SK-N-SH (cell line): ENCODE measurements around the gene NUP107. TPM values are rescaled to one million over a fixed set of nuclear protein-coding genes. Genes with fewer than 3 reads are reported as not detected.

ENCODE experiments used
- CTCF ChIA-PET: fragments of 300-600, 350-600 bp; formaldehyde crosslinking; extraction: SDS; loops from one replicate; lab custom pipeline; 2021; lab: Yijun Ruan, JAX
- POLR2A ChIA-PET: fragments of 350-600 bp; sonication (Branson Sonifier 250); formaldehyde crosslinking; extraction: SDS; loops from one replicate; lab custom pipeline; 2020; ENCODE audit warnings: antibody characterized with exemption, inconsistent platforms; lab: Yijun Ruan, JAX
- DNase-seq: peaks from one replicate; pipeline ENCODE4 v3.0.0; 2012
- H2AFZ ChIP-seq: fragments of 200-600 bp; sonication (generic); 2 replicates; pipeline ENCODE4 v1.8.1; 2016; ENCODE audit warnings: antibody characterized with exemption, mild to moderate bottlenecking, low read depth
- H3F3A ChIP-seq: fragments of 200-600 bp; sonication (generic); replicated peaks from 2 replicates; pipeline ENCODE3; 2016; ENCODE audit warnings: antibody characterized with exemption, mild to moderate bottlenecking; ENCODE audit not compliant: insufficient read depth
- H3K27ac ChIP-seq, 2 experiments: fragments of 200-500 bp in 1 of 2; fragments of 200-600 bp in 1 of 2; sonication (Bioruptor generic) in 1 of 2; sonication (generic), shearing (Covaris generic) in 1 of 2; 2 replicates each; pipeline versions ENCODE4 v1.5.1 to v1.6.1; 2014 to 2016; ENCODE audit warnings: low read depth in 2 of 2, inconsistent platforms in 1 of 2, low read length in 1 of 2, mild to moderate bottlenecking in 1 of 2, mixed read lengths in 1 of 2
- H3K27me3 ChIP-seq: fragments of 200-600 bp; sonication (generic), shearing (Covaris generic); 2 replicates; pipeline ENCODE4 v1.6.1; 2016; ENCODE audit warnings: mixed run types; ENCODE audit not compliant: insufficient read depth
- H3K36me3 ChIP-seq, 2 experiments: fragments of 200-500 bp in 1 of 2; fragments of 200-600 bp in 1 of 2; sonication (Bioruptor generic) in 1 of 2; sonication (generic) in 1 of 2; replicated peaks in 1 of 2; 2 replicates each; pipeline versions ENCODE3 to v1.5.1; 2014 to 2016; ENCODE audit warnings: low read length in 1 of 2, mild to moderate bottlenecking in 1 of 2; ENCODE audit not compliant: insufficient read depth in 2 of 2, control insufficient read depth in 1 of 2
- H3K4me1 ChIP-seq, 2 experiments: fragments of 200-500 bp in 1 of 2; fragments of 200-600 bp in 1 of 2; sonication (Bioruptor generic) in 1 of 2; sonication (generic), shearing (Covaris generic) in 1 of 2; 2 replicates each; pipeline versions ENCODE4 v1.5.1 to v1.6.1; 2014 to 2016; ENCODE audit warnings: low read depth in 1 of 2, low read length in 1 of 2, mixed run types in 1 of 2; ENCODE audit not compliant: insufficient read depth in 2 of 2, control insufficient read depth in 1 of 2
- H3K4me2 ChIP-seq: fragments of 200-600 bp; sonication (generic), shearing (Covaris generic); 2 replicates; pipeline ENCODE4 v1.6.1; 2017; ENCODE audit warnings: mixed run types
- H3K4me3 ChIP-seq, 2 experiments: fragments of 200-500 bp in 1 of 2; fragments of 200-600 bp in 1 of 2; sonication (Bioruptor generic) in 1 of 2; sonication (generic), shearing (Covaris generic) in 1 of 2; 2 replicates each; pipeline versions ENCODE4 v1.5.1 to v1.8.1; 2014 to 2016; ENCODE audit warnings: low read depth in 2 of 2, inconsistent platforms in 1 of 2, low read length in 1 of 2, mild to moderate bottlenecking in 1 of 2, mixed read lengths in 1 of 2, moderate library complexity in 1 of 2
- H3K79me2 ChIP-seq: fragments of 200-600 bp; sonication (generic); 2 replicates; pipeline ENCODE4 v1.8.1; 2017; ENCODE audit warnings: mild to moderate bottlenecking; ENCODE audit not compliant: insufficient read depth
- H3K9ac ChIP-seq: fragments of 200-600 bp; sonication (generic); 2 replicates; pipeline ENCODE4 v1.6.1; 2017; ENCODE audit warnings: mixed run types
- H3K9me2 ChIP-seq: fragments of 200-600 bp; sonication (generic); 2 replicates; pipeline ENCODE4 v1.6.1; 2017; ENCODE audit warnings: mixed run types
- H3K9me3 ChIP-seq: fragments of 200-600 bp; sonication (generic); 2 replicates; pipeline ENCODE4 v1.6.1; 2017; ENCODE audit warnings: mixed run types, mild to moderate bottlenecking, moderate library complexity
- H4K20me1 ChIP-seq: fragments of 200-600 bp; sonication (generic); 2 replicates; pipeline ENCODE4 v1.6.1; 2017; ENCODE audit warnings: mild to moderate bottlenecking, mixed run types; ENCODE audit not compliant: insufficient read depth
- CHD2 ChIP-seq: fragments of 150-350 bp; IDR thresholded peaks from 2 replicates; pipeline ENCODE4 v1.6.1; 2018; ENCODE audit warnings: low read length; ENCODE audit not compliant: partially characterized antibody
- EZH2phosphoT487 ChIP-seq: fragments of 200-600 bp; sonication (generic); IDR thresholded peaks from 2 replicates; pipeline ENCODE4 v1.6.1; 2017; ENCODE audit warnings: low read depth, mixed run types, mild to moderate bottlenecking, antibody characterized with exemption, moderate library complexity, borderline replicate concordance
- IRF3 ChIP-seq: fragments of 150-350 bp; IDR thresholded peaks from 2 replicates; pipeline ENCODE4 v1.6.1; 2016; ENCODE audit warnings: mild to moderate bottlenecking, low read depth, low read length
- RAD21 ChIP-seq: IDR thresholded peaks from 2 replicates; pipeline ENCODE4 v1.6.1; 2012; ENCODE audit warnings: mild to moderate bottlenecking, low read length
- RCOR1 ChIP-seq: fragments of 150-350 bp; IDR thresholded peaks from 2 replicates; pipeline ENCODE4 v1.6.1; 2017; ENCODE audit warnings: antibody characterized with exemption, low read length
- RXRA ChIP-seq: IDR thresholded peaks from 2 replicates; pipeline ENCODE4 v1.4.0; 2012; ENCODE audit warnings: low read depth, mild to moderate bottlenecking, borderline replicate concordance
- SMC3 ChIP-seq: IDR thresholded peaks from 2 replicates; pipeline ENCODE4 v1.6.1; 2012; ENCODE audit warnings: low read depth, low read length, improper control_type of control experiment
- TCF12 ChIP-seq: IDR thresholded peaks from 2 replicates; pipeline ENCODE4 v1.4.0; 2012
- YY1 ChIP-seq: IDR thresholded peaks from 2 replicates; pipeline ENCODE4 v1.4.0; 2012; ENCODE audit warnings: low read depth, mild to moderate bottlenecking
- WGBS: methylation state at CpG from one replicate; pipeline ENCODE4 v1.1.6; 2017; ENCODE audit warnings: low lambda C conversion rate; 5-methylcytosine and 5-hydroxymethylcytosine counted together
- polyA plus RNA-seq, 3 experiments: library from polyadenylated mRNA; depleted of rRNA; stranded (reverse); fragments of >200 nt; gene quantifications; 2 replicates each; pipeline ENCODE4 v1.2.3, GENCODE V29; 2012
- TF ChIP-seq, protein P1 (sequence below): IDR thresholded peaks from 2 replicates; pipeline ENCODE4 v1.6.1; 2012; ENCODE audit warnings: mild to moderate bottlenecking, low read depth, low read length, moderate library complexity

Gene NUP107
- polyA plus RNA-seq, 1 of the 3 experiments (the other 2 are of a cell fraction), result 30.9 TPM

DNA sequence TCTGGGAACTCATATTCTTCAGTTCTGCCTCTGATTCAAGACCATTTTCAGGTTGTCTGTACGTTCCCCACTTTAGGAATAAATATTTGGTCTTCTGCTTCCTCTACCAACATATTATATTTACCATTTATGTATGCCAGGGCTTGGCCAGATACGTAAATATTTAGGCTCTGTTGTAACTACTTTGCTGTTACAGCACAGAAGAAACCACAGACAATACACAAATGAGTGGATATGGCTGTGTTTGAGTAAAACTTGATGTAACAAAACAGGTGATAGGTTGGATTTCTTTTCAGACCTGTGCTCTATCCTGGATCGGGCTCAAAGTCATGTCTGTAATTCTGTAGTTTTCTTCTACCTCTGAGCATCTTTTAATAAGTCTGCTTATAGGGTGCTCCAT, 38.6 kb upstream of the NUP107 start:
- CTCF ChIA-PET, result no interaction called here
- no peak overlapping the region for H3K9ac ChIP-seq
- no peak overlapping the region for H2AFZ ChIP-seq
- WGBS, result 98% methylated on average over 3 of the region's 3 CpGs
- H3K9me2 ChIP-seq, result no peaks in the 10 kb centered on the region
- POLR2A ChIA-PET, result no interaction called here
- H3K9me3 ChIP-seq, result no peaks in the 10 kb centered on the region
- H3K27ac ChIP-seq, result no peak overlapping the region
- H3K4me3 ChIP-seq, result no peak overlapping the region
- H4K20me1 ChIP-seq, result peaks cover 69% of the 10 kb centered on the region
- peaks cover 28% of the 10 kb centered on the region for H3F3A ChIP-seq
- TF ChIP-seq SMC3 (no peak), RCOR1 (no peak), EZH2phosphoT487 (no peak), IRF3 (no peak), CHD2 (no peak), YY1 (no peak), TCF12 (no peak)
- TF ChIP-seq, protein P1, sequence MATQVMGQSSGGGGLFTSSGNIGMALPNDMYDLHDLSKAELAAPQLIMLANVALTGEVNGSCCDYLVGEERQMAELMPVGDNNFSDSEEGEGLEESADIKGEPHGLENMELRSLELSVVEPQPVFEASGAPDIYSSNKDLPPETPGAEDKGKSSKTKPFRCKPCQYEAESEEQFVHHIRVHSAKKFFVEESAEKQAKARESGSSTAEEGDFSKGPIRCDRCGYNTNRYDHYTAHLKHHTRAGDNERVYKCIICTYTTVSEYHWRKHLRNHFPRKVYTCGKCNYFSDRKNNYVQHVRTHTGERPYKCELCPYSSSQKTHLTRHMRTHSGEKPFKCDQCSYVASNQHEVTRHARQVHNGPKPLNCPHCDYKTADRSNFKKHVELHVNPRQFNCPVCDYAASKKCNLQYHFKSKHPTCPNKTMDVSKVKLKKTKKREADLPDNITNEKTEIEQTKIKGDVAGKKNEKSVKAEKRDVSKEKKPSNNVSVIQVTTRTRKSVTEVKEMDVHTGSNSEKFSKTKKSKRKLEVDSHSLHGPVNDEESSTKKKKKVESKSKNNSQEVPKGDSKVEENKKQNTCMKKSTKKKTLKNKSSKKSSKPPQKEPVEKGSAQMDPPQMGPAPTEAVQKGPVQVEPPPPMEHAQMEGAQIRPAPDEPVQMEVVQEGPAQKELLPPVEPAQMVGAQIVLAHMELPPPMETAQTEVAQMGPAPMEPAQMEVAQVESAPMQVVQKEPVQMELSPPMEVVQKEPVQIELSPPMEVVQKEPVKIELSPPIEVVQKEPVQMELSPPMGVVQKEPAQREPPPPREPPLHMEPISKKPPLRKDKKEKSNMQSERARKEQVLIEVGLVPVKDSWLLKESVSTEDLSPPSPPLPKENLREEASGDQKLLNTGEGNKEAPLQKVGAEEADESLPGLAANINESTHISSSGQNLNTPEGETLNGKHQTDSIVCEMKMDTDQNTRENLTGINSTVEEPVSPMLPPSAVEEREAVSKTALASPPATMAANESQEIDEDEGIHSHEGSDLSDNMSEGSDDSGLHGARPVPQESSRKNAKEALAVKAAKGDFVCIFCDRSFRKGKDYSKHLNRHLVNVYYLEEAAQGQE, result no peak
- TF ChIP-seq, all 33 proteins: peak for 0
- no peaks in the 10 kb centered on the region for H3K4me1 ChIP-seq
- DNase-seq, result no peak
- H3K4me2 ChIP-seq, result no peak overlapping the region
- H3K27me3 ChIP-seq, result no peaks in the 10 kb centered on the region
- H3K79me2 ChIP-seq, result peaks cover 97% of the 10 kb centered on the region
- peaks cover 34 to 64% of the 10 kb centered on the region in 2 experiments for H3K36me3 ChIP-seq

DNA sequence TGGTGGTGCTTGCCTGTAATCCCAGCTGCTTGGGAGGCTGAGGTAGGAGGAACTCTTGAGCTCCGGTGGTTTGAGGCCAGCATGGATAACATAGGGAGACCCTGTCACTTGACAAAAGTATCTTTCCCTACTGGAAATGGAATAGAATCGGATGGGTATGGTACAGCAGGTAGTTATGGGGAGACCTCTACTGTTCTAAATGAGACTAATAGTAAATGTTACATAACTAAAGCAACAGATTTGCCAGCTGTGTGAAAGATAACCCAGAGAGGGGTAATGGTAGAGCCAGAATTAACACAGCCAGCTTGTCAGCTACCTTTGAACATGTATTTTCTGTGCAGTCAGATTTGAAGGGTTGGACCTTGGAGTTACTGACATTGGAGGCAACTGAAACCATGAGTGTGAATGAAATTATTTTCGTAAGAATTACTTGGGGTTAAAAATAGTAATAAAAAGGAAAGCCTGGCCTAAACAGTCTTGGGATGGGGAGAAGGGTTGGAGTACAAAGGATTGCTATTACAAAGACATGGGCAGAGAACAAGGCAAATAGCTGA, 21.7 kb upstream of the NUP107 start:
- ChIA-PET POLR2A (no interaction called here), CTCF (interaction anchor here (0.6 to 1.2 kb wide), 2 partner anchors 287 to 306 kb away, joined by 3 read pairs; no protein-coding TSS in a partner anchor)

More for the DNA sequence above, 21.7 kb upstream of the NUP107 start:
- no peaks in the 10 kb centered on the region for H3K9me2 ChIP-seq
- 98% methylated on average over 3 of the region's 3 CpGs for WGBS
- H4K20me1 ChIP-seq, result no peaks in the 10 kb centered on the region
- no peak overlapping the region for H3K9ac ChIP-seq
- H3F3A ChIP-seq, result peaks cover 31% of the 10 kb centered on the region
- peak; percentile 39 for TF ChIP-seq RAD21
- no peak for TF ChIP-seq RCOR1
- TF ChIP-seq RXRA, result no peak
- H2AFZ ChIP-seq, result no peak overlapping the region
- no peaks in the 10 kb centered on the region for H3K9me3 ChIP-seq
- no peak overlapping the region for H3K4me3 ChIP-seq
- DNase-seq, result no peak
- peaks cover 2% of the 10 kb centered on the region; the same call in 1 of the 2 replicates for H3K79me2 ChIP-seq
- no peak overlapping the region for H3K27ac ChIP-seq
- no peaks in the 10 kb centered on the region for H3K27me3 ChIP-seq
- H3K4me1 ChIP-seq, result no peaks in the 10 kb centered on the region
- H3K4me2 ChIP-seq, result no peak overlapping the region
- peaks cover 20 to 38% of the 10 kb centered on the region in 2 experiments for H3K36me3 ChIP-seq
